Osteoblast (primary cell): Measurements from ENCODE around the gene KRTAP21-1. TPM values are rescaled to one million over a fixed set of nuclear protein-coding genes. Genes with fewer than 3 reads are reported as not detected.
"Not testable (repeated sequence)": the region's sequence is repeated elsewhere in the genome, so short reads cannot be mapped to it uniquely, and the experiment has no call there.

Experiments used
- DNase-seq: peaks from one replicate; pipeline ENCODE4 v3.0.0; 2011; ENCODE audit warnings: low spot score, mixed read lengths; ENCODE audit not compliant: insufficient read length; ENCODE audit errors: missing footprints
- H2AFZ ChIP-seq: 2 replicates; pipeline ENCODE4 v1.6.0; 2011; ENCODE audit warnings: mild to moderate bottlenecking, low read length
- H3K27ac ChIP-seq: 2 replicates; pipeline ENCODE4 v1.5.1; 2011; ENCODE audit warnings: mild to moderate bottlenecking, low read depth, low read length, moderate library complexity
- H3K27me3 ChIP-seq: 2 replicates; pipeline ENCODE4 v1.6.0; 2012; ENCODE audit warnings: mild to moderate bottlenecking, control low read depth, inconsistent platforms, low read length, moderate library complexity; ENCODE audit not compliant: insufficient read depth
- H3K36me3 ChIP-seq: 2 replicates; pipeline ENCODE4 v1.5.1; 2011; ENCODE audit warnings: mild to moderate bottlenecking, low read length, control low read depth, moderate library complexity; ENCODE audit not compliant: insufficient read depth
- H3K4me1 ChIP-seq: 2 replicates; pipeline ENCODE4 v1.5.1; 2011; ENCODE audit warnings: mild to moderate bottlenecking, low read length, control low read depth, moderate library complexity; ENCODE audit not compliant: insufficient read depth
- H3K4me2 ChIP-seq: 2 replicates; pipeline ENCODE4 v1.6.0; 2011; ENCODE audit warnings: mild to moderate bottlenecking, low read length; ENCODE audit not compliant: insufficient read depth
- H3K4me3 ChIP-seq: fragments of 200-600 bp; sonication (generic); 3 replicates; pipeline ENCODE4 v1.5.1; 2012; ENCODE audit warnings: mild to moderate bottlenecking, low read length, inconsistent platforms; ENCODE audit not compliant: insufficient read depth
- H3K79me2 ChIP-seq: 2 replicates; pipeline ENCODE4 v1.6.0; 2012; ENCODE audit warnings: mild to moderate bottlenecking, low read length, control low read depth, inconsistent platforms; ENCODE audit not compliant: insufficient read depth
- H3K9me3 ChIP-seq: 2 replicates; pipeline ENCODE4 v1.5.1; 2011; ENCODE audit warnings: low read depth, low read length, control low read depth
- H4K20me1 ChIP-seq: 2 replicates; pipeline ENCODE4 v1.6.0; 2012; ENCODE audit warnings: mild to moderate bottlenecking, low read length, control low read depth; ENCODE audit not compliant: insufficient read depth
- CTCF ChIP-seq: IDR thresholded peaks from 2 replicates; pipeline ENCODE4 v1.5.1; 2011; ENCODE audit warnings: mild to moderate bottlenecking, low read depth, low read length, moderate library complexity; ENCODE audit errors: extremely low read depth
- total RNA-seq: library from RNA; depleted of rRNA; stranded (reverse); fragments of >200 nt; gene quantifications from 2 replicates; pipeline ENCODE4 v1.2.3, GENCODE V29; 2012

Gene KRTAP21-1
- not detected in 2 replicates for total RNA-seq

- H3K9me3 ChIP-seq, H4K20me1 ChIP-seq, H3K4me2 ChIP-seq, DNase-seq, H2AFZ ChIP-seq, H3K36me3 ChIP-seq, H3K79me2 ChIP-seq, H3K4me3 ChIP-seq, H3K27ac ChIP-seq, H3K4me1 ChIP-seq, H3K27me3 ChIP-seq: not testable (repeated sequence)
These were observed at the start of gene KRTAP21-1 for GRCh38 chr21:30755328-30755727. Gene KRTAP21-1, minus strand, starts transcription at chr21:30755428. Its CDS starts 50 bp downstream, at chr21:30755378.

- H3K4me3 ChIP-seq, result no peak overlapping the region
- no peak overlapping the region for H2AFZ ChIP-seq
- no peaks in the 10 kb centered on the region for H3K36me3 ChIP-seq
- H3K27ac ChIP-seq, result no peak overlapping the region
- peaks cover 6% of the 10 kb centered on the region for H3K9me3 ChIP-seq
- no peaks in the 10 kb centered on the region for H4K20me1 ChIP-seq
- H3K4me2 ChIP-seq, result no peak overlapping the region
- no peaks in the 10 kb centered on the region for H3K4me1 ChIP-seq
- TF ChIP-seq CTCF, result no peak
- no peaks in the 10 kb centered on the region for H3K27me3 ChIP-seq
- H3K79me2 ChIP-seq, result no peaks in the 10 kb centered on the region
- no peak for DNase-seq
These were observed 45.4 kb upstream of the KRTAP21-1 start for GRCh38 chr21:30800605-30801004.

- Histone ChIP-seq H3K27ac (no peak overlapping the region), H3K27me3 (no peaks in the 10 kb centered on the region), H3K4me2 (no peak overlapping the region), H2AFZ (no peak overlapping the region), H3K9me3 (peaks cover 2% of the 10 kb centered on the region), H3K79me2 (no peaks in the 10 kb centered on the region), H4K20me1 (no peaks in the 10 kb centered on the region), H3K36me3 (no peaks in the 10 kb centered on the region), H3K4me1 (no peaks in the 10 kb centered on the region), H3K4me3 (no peak overlapping the region)
- DNase-seq, result no peak
- TF ChIP-seq CTCF, result no peak
These were observed 38.5 kb upstream of the KRTAP21-1 start for GRCh38 chr21:30793581-30794314.

- Histone ChIP-seq H3K9me3 (peaks cover 3% of the 10 kb centered on the region), H2AFZ (no peak overlapping the region), H4K20me1 (no peaks in the 10 kb centered on the region), H3K27me3 (no peaks in the 10 kb centered on the region), H3K79me2 (no peaks in the 10 kb centered on the region), H3K4me3 (no peak overlapping the region), H3K36me3 (no peaks in the 10 kb centered on the region), H3K4me1 (no peaks in the 10 kb centered on the region), H3K27ac (no peak overlapping the region), H3K4me2 (no peak overlapping the region)
- no peak for TF ChIP-seq CTCF
- DNase-seq, result no peak
These were observed 24.0 kb upstream of the KRTAP21-1 start for GRCh38 chr21:30779249-30779648.
